Measurements from ENCODE around the gene PDIA5.

GRCh38 chr3:123169930-123170329 is 103.1 kb downstream of the PDIA5 start:
- TF ChIP-seq POLR2A (IDR thresholded peaks at IDR 0.05) = no peak
- TF ChIP-seq POLR2AphosphoS5 (IDR thresholded peaks at IDR 0.05) = no peak

Measured in sigmoid colon (tissue), 4 donors.